Measurements from ENCODE around the gene NAV2.

The NAV2 gene

DNA sequence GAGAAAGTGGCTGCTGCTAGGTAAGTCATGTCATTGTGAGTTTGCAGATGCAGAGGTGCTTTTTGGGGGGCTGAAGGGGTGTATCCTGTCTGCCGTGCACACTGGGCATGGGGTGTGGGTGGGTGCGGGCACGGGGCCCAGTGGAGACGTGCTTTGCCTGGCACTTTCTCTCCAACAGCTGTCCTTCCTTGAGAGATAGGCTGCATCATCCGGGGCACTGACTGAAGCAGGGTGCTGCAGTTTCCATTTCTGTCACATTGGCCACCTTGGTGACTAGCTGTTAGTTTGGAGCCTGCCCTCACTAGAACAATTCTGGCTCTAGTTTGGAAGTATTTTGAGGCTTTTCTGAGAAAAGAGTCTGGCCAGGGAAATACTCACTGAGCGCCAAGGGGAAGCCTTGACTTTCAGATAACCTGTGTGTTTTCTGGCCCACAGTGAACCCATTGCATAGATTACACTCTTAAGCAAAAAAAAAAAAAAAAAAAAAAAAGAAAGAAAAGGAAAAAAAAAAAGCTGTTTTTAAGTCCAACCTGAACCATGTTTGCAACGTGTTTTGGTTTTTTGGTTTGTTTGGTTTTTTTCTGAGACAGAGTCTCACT lies 219.2 kb downstream of the NAV2 start:
- TF ChIP-seq POLR2A (IDR thresholded peaks at IDR 0.05; ENCODE audit: low read depth, low read length) = no peak
- FAIRE-seq = no peak
- no peak for DNase-seq (ENCODE audit: insufficient read length, low spot score)

DNA sequence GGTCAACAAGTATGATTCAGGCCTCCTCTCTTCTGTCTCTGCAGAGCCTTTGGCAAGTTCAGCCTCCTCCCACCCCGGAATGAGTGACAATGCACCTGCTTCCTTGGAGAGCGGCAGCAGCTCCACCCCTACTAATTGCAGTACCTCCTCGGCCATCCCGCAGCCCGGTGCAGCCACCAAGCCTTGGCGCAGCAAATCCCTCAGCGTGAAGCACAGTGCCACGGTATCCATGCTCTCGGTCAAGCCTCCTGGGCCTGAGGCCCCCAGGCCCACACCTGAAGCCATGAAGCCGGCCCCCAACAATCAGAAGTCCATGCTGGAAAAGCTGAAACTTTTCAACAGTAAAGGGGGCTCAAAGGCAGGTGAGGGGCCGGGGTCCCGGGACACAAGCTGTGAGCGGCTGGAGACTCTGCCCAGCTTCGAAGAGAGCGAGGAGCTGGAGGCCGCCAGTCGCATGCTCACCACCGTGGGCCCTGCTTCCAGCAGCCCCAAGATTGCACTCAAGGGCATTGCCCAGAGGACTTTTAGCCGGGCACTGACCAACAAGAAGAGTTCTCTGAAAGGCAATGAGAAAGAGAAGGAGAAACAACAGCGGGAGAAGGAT lies 220.6 kb downstream of the NAV2 start:
- no peak for TF ChIP-seq POLR2A (IDR thresholded peaks at IDR 0.05; ENCODE audit: low read depth, low read length)

DNA sequence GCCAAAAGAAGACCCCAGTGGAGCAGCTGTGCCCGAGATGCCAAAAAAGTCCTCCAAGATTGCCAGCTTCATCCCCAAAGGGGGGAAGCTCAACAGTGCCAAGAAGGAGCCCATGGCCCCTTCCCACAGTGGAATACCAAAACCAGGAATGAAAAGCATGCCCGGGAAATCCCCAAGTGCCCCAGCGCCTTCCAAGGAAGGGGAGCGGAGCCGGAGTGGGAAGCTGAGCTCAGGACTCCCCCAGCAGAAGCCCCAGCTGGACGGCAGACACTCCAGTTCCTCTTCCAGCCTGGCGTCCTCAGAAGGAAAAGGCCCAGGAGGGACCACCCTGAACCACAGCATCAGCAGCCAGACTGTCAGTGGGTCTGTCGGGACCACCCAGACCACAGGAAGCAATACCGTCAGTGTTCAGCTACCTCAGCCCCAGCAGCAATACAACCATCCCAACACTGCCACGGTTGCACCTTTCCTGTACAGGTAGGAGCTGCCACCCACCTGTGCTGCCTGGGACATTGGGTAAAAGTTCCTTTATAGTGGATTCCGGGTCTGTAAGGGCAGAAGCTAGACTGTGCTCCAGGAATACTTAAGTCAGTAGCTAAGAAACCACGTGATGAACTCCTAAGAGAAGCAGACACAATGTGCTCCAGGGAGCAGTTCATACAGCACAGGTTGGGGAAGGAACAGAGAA lies 221.3 kb downstream of the NAV2 start:
- no peak for TF ChIP-seq POLR2A (IDR thresholded peaks at IDR 0.05; ENCODE audit: low read depth, low read length)
- no peak for FAIRE-seq
- no peak for DNase-seq (ENCODE audit: insufficient read length, low spot score)

More for the DNA sequence above, 220.6 kb downstream of the NAV2 start:
- FAIRE-seq (no peak), DNase-seq (ENCODE audit: insufficient read length, low spot score) (no peak)

DNA sequence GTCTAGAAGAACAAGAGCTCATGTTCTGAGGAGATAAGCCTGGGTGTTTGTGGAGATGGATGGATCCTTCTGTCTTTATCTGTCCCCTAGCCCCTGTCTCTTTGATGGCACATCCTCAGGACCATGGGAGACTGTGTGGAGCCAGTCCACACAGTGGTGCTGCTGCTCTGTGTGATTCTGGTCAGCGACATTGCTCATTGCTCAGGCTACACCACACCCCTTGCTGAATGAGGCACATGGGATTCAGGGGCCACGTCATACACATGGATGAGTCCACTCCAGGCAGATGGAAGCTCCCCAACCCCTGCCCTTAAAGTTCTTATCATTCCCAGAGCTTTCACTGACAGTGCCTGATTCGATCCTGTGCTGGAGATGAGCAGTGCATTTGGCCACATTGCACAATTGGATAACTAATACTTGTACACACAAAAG lies 222.2 kb downstream of the NAV2 start:
- DNase-seq (ENCODE audit: insufficient read length, low spot score) (peak; percentile 61), FAIRE-seq (peak; percentile 69)
- TF ChIP-seq POLR2A (IDR thresholded peaks at IDR 0.05; ENCODE audit: low read depth, low read length) = no peak

DNA sequence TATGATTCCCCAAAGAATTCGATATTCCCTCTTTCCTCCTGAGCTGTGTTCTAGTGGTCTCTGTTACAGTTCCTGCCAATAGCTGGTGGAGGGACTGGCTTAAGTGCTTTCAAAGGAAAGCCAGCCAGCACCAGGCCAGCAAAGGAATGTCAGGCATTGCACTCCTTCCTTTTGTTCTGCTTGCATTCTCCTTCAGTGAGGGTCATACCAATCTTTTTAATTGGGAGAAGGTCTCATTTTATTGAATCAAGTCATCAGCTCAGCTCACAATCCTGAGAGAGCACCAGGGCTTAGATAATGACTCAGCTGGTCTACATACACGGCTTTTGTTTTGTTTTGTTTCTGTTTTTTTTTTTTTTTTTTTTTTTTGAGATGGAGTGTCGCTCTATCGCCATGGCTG lies 222.9 kb downstream of the NAV2 start:
- peak; percentile 47 for DNase-seq (ENCODE audit: insufficient read length, low spot score)
- no peak for FAIRE-seq
- no peak for TF ChIP-seq POLR2A (IDR thresholded peaks at IDR 0.05; ENCODE audit: low read depth, low read length)

DNA sequence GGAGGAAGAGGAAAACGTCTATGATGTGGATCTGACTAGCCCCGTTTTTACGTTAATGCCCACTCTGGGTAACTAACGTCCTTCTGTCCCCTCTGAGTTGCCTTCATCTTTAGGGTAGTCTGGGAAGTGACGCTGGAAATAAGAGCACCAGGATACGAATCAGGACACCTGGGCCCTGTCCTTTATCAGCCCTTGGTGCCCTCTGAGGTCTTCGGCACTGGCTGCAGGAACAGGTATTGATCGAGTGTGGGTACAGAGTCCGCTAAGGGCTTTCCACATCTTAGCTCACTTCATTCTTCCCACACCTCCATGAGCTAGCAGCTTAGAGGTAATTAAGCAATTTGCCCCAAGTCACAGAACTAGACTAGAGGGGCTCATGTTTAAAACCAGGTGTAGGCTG lies 223.8 kb downstream of the NAV2 start:
- no peak for FAIRE-seq
- no peak for DNase-seq (ENCODE audit: insufficient read length, low spot score)
- TF ChIP-seq POLR2A (IDR thresholded peaks at IDR 0.05; ENCODE audit: low read depth, low read length) = no peak

DNA sequence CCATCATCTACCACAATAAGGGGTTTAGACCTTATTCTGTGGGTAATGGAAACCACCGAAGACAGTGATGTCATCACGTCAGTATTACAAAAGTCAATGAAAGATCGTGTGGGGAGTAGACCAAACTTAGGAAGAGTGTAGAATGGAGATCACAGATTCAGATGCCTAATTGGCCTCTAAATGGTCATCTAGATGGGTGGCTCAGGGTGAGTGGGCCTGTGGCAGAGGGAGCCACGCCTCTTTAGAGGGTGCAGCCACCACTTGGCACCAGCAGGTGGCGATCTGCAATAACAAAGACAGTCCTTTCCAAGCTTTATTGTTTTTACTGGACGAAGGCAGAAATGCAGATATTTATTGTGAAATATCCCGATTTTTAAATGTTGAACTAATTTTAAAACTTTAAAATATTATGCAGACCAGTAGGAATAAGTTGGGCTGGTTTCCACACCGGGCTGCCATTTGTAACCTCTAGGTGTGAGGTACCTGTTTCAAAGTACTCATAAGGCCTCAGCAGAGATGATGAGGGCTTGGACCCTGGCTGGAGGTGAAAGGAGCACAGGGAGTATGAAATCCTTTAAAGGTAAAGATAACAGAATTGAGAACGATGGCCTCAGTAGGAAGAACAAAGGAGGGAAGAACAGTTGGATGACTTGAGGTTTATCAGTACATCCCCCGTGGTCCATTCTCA lies 225.7 kb downstream of the NAV2 start:
- no peak for TF ChIP-seq POLR2A (IDR thresholded peaks at IDR 0.05; ENCODE audit: low read depth, low read length)
- FAIRE-seq (no peak), DNase-seq (ENCODE audit: insufficient read length, low spot score) (peak; percentile 40)

DNA sequence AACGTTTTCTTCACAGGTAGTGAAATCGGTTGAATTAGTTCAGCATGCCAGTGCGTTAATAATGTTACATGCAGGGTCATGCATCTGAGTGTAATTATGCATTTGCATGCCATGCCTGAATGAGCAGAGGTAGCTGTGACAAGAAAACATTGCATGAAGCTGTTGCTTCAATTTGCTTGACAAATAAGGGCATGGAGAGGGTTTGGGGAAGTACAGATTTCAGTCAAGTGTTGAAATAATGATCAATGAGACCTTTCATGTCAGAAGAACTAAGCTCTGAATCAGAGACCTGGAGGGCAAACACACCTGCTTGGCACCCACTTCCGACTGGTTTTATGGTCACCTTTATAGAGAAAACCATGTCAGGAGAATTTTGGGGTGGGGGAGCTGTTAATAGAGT lies 226.2 kb downstream of the NAV2 start:
- TF ChIP-seq POLR2A (IDR thresholded peaks at IDR 0.05; ENCODE audit: low read depth, low read length) = no peak
- DNase-seq (ENCODE audit: insufficient read length, low spot score) = no peak
- FAIRE-seq = no peak

DNA sequence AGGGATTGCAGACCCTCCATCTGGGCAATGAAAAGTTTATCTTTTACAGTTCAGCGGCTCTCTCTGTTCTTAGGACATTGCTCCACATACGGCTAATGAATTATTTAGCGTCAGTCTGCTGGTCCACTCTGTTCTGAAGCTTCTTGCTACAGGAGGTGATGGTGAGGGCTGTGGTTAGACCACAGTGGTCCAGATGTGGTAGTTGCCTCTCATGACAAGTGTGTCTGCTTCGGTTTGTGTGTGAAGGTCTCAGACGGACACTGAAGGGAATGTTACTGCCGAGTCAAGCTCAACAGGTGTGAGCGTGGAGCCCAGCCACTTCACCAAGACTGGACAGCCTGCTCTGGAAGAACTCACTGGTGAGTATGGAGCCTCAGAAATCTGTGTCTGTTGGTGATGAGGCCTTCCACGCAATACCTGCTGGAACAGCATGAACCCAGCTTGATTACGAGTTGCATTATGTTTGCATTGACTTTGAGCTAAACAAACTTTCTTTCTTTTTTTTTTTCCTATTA lies 226.8 kb downstream of the NAV2 start:
- no peak for TF ChIP-seq POLR2A (IDR thresholded peaks at IDR 0.05; ENCODE audit: low read depth, low read length)
- DNase-seq (ENCODE audit: insufficient read length, low spot score) = no peak

DNA sequence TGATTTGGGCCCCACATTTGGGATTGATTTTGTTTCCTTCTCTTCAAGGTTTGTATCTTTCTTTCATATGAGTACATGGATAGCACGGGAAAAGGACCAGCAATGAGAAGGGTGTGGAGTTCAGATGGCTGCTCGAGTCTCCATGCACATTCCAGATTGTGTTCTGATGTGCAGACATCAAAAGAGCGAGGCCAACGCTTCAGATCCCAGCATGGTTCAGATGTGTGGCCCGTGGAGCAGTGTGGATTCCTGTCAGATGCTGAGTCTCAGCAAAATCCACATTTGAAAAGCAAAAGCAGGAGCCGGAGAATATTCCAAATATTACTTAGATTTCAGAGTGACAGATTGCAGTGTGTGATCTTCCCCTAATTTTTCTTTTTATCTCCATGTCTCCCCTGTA lies 228.2 kb downstream of the NAV2 start:
- TF ChIP-seq POLR2A (IDR thresholded peaks at IDR 0.05; ENCODE audit: low read depth, low read length) = no peak
- no peak for DNase-seq (ENCODE audit: insufficient read length, low spot score)
- FAIRE-seq = no peak

More for the DNA sequence above, 226.8 kb downstream of the NAV2 start:
- FAIRE-seq = no peak

DNA sequence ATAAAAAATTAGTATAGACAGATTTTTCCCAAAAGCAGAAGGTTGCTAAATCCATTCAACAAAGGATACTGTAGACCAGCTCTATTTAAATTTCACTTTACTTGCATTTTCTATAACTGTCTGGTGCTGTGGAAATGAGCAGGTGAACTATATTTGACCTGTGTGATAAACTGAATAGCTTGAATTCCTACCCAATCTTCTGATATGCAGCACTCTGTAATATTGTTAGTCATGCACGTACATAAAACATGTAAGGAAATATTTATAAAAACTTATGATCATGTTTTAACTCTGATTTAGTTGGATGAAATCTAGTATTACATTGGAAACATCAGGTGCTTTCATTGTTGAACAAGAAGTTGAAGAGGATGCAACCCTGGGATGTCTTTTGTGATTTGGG lies 234.0 kb downstream of the NAV2 start:
- no peak for FAIRE-seq
- no peak for TF ChIP-seq POLR2A (IDR thresholded peaks at IDR 0.05; ENCODE audit: low read depth, low read length)
- DNase-seq (ENCODE audit: insufficient read length, low spot score) = no peak

DNA sequence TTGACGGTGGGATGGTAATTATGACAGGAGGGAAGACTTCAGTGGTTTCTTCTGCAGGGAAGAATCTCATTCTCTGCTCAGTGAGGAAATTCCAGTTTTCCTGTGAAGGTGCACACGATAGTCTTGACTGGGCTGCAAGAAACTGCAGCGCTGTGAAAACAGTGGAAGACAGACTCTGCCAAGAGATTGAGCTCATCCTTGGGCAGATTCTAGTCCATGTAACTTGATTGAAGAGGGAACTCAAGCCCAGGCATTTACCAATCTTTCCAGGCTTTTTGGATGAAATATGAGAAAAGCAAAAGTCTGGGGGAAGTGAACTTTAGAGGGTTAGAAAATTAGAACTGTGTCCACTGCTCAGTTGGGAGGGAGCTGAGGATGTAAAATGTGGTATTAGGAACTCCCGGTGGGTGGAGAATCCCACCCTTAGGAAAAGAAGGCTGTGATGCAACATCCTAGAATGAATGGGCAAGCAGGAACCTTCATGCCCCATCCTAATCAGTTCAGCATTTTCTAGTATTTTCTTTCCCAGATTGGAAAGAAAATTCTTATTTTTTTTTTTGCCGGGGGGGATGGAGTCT lies 235.0 kb downstream of the NAV2 start:
- FAIRE-seq (no peak), DNase-seq (ENCODE audit: insufficient read length, low spot score) (no peak)
- TF ChIP-seq POLR2A (IDR thresholded peaks at IDR 0.05; ENCODE audit: low read depth, low read length) = no peak

DNA sequence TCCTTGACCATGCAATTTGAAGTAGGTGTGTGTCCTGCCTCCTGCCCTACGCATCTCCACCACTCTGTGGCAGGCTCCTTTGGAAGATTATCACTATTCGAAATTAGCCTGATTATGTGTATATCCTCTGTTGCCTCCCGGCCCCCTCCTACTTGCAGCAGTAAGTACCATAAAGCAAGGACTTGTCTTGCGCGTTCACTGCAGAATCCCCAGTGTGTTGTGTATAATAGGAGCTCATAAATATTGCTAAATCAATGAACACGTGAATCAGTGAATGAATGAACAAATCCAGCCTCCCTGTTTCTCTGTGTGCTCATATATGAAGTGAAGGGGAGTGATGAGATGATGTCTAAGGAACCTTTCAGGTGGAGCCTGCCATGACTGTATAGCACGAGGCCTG lies 237.0 kb downstream of the NAV2 start:
- DNase-seq (ENCODE audit: insufficient read length, low spot score) (no peak), FAIRE-seq (no peak)
- TF ChIP-seq POLR2A (IDR thresholded peaks at IDR 0.05; ENCODE audit: low read depth, low read length) = no peak

DNA sequence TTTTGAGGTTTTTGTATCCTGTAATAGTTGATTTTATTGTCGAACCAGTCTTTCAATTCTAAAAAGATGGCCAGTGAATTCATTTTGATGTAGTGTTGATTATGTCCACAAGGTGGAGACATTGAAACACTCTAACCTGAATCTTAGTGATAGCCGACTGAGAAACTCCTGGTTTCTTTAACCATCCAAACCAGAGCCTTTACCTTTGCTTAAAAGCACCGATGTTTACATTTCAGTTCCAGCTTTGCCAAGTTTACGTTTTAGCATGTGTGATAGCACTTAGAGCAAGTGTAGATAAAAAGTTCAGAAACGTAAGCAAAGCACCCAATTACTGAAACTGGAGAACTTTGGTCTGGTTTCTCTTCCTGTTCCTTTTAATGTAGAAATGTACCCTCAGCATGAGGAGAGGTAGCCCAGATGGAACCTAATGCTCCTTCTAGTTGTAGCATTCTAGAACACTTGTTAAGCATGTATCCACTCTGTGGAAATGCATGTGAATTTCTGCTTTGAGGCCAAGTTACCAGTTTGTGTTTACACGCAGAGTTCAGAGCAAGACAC lies 239.0 kb downstream of the NAV2 start:
- no peak for FAIRE-seq
- no peak for DNase-seq (ENCODE audit: insufficient read length, low spot score)
- TF ChIP-seq POLR2A (IDR thresholded peaks at IDR 0.05; ENCODE audit: low read depth, low read length) = no peak

All from H54 (cell line).